ENCODE data around the gene BCCIP.

Gene BCCIP

GRCh38 chr10:125848371-125848770, 25.0 kb downstream of the BCCIP start:
- no peak overlapping the region for H3K4me3 ChIP-seq (ENCODE audit: control insufficient read depth, low read depth, low read length)
- TF ChIP-seq CTCF (conservative IDR thresholded peaks at IDR 0.05; ENCODE audit: control insufficient read depth, insufficient read depth, low read depth, low read length): no peak
- DNase-seq (ENCODE audit: low read depth): no peak

- TF ChIP-seq CTCF (conservative IDR thresholded peaks at IDR 0.05; ENCODE audit: control insufficient read depth, insufficient read depth, low read depth, low read length): no peak
- DNase-seq (ENCODE audit: low read depth): no peak
- H3K4me3 ChIP-seq (ENCODE audit: control insufficient read depth, low read depth, low read length): no peak overlapping the region
These were observed 25.5 kb downstream of the BCCIP start for GRCh38 chr10:125848857-125849256.

- no peak overlapping the region for H3K4me3 ChIP-seq (ENCODE audit: control insufficient read depth, low read depth, low read length)
- no peak for DNase-seq (ENCODE audit: low read depth)
- no peak for TF ChIP-seq CTCF (conservative IDR thresholded peaks at IDR 0.05; ENCODE audit: control insufficient read depth, insufficient read depth, low read depth, low read length)
These were observed 26.1 kb downstream of the BCCIP start for GRCh38 chr10:125849448-125849847.

GRCh38 chr10:125850766-125851731, 27.7 kb downstream of the BCCIP start:
- TF ChIP-seq CTCF (conservative IDR thresholded peaks at IDR 0.05; ENCODE audit: control insufficient read depth, insufficient read depth, low read depth, low read length): no peak
- H3K4me3 ChIP-seq (ENCODE audit: control insufficient read depth, low read depth, low read length): no peak overlapping the region
- peak; percentile 42 for DNase-seq (ENCODE audit: low read depth)

GRCh38 chr10:125852487-125852886, 29.1 kb downstream of the BCCIP start:
- H3K4me3 ChIP-seq (ENCODE audit: control insufficient read depth, low read depth, low read length): no peak overlapping the region
- no peak for DNase-seq (ENCODE audit: low read depth)
- no peak for TF ChIP-seq CTCF (conservative IDR thresholded peaks at IDR 0.05; ENCODE audit: control insufficient read depth, insufficient read depth, low read depth, low read length)

GRCh38 chr10:125857185-125857760, 33.9 kb downstream of the BCCIP start:
- DNase-seq (ENCODE audit: low read depth): no peak
- H3K4me3 ChIP-seq (ENCODE audit: control insufficient read depth, low read depth, low read length): no peak overlapping the region
- no peak for TF ChIP-seq CTCF (conservative IDR thresholded peaks at IDR 0.05; ENCODE audit: control insufficient read depth, insufficient read depth, low read depth, low read length)
